HepG2 (cell line): ENCODE measurements around the gene NPPC. TPM values are rescaled to one million over a fixed set of nuclear protein-coding genes. Genes with fewer than 3 reads are reported as not detected.

Source experiments
- ATAC-seq: fragments of 200-7000 bp; cut with Tn5 transposase; 3 replicates; pipeline ENCODE4 v1.9.1; 2020; ENCODE audit warnings: mild to moderate bottlenecking, moderate library complexity
- BruUV-seq: library from RNA; stranded (reverse); fragments of 400-500 nt; replicated peaks from 2 replicates; lab custom pipeline; 2021; lab: Mats Ljungman, UMichigan
- CTCF ChIA-PET: fragments of 300-600 bp; formaldehyde crosslinking; extraction: SDS; loops from one replicate; lab custom pipeline; 2021; ENCODE audit warnings: low total read pairs, inconsistent platforms, low intra/inter-chr PET ratio; lab: Yijun Ruan, JAX
- POLR2A ChIA-PET: fragments of 350-600 bp; sonication (Branson Sonifier 250); formaldehyde crosslinking; loops from one replicate; lab custom pipeline; 2020; ENCODE audit warnings: antibody characterized with exemption, inconsistent platforms; lab: Yijun Ruan, JAX
- DNase-seq: peaks from one replicate; pipeline ENCODE4 v3.0.0-alpha.2; 2015; ENCODE audit warnings: low spot score
- FAIRE-seq: peaks from 3 replicates; lab custom pipeline; 2011; peaks lifted over from hg19 to GRCh38; lab: Jason Lieb, UNC
- H2AFZ ChIP-seq: one replicate; pipeline ENCODE4 v1.6.1; 2011; ENCODE audit warnings: low read length, inconsistent platforms
- H3K27ac ChIP-seq: fragments of 300-600 bp; 3 replicates; pipeline ENCODE4 v1.8.0; 2011; ENCODE audit warnings: mixed run types, mild to moderate bottlenecking, mixed read lengths, low read length, inconsistent platforms; ENCODE audit not compliant: insufficient read depth; ENCODE audit errors: extremely low read length
- H3K27me3 ChIP-seq, 2 experiments: fragments of 200-600 bp in 1 of 2; 2 replicates in 1 of 2; 3 replicates in 1 of 2; pipeline versions ENCODE4 v1.6.0 to v1.8.0; 2011; ENCODE audit warnings: low read length in 2 of 2, mild to moderate bottlenecking in 2 of 2, moderate library complexity in 2 of 2, inconsistent platforms in 1 of 2; ENCODE audit not compliant: insufficient read depth in 2 of 2, control insufficient read depth in 1 of 2
- H3K36me3 ChIP-seq, 2 experiments: fragments of 200-600 bp in 1 of 2; replicated peaks in 1 of 2; 2 replicates in 1 of 2; 3 replicates in 1 of 2; pipeline versions ENCODE4 v1.5.1 to v1.8.0; 2011; ENCODE audit warnings: low read length in 2 of 2, inconsistent platforms in 1 of 2; ENCODE audit not compliant: insufficient read depth in 2 of 2, control insufficient read depth in 1 of 2
- H3K4me1 ChIP-seq: 2 replicates; pipeline ENCODE4 v1.5.1; 2012; ENCODE audit warnings: low read length, inconsistent platforms; ENCODE audit not compliant: insufficient read depth
- H3K4me2 ChIP-seq: 2 replicates; pipeline ENCODE4 v1.6.0; 2011; ENCODE audit warnings: low read depth, low read length, inconsistent platforms
- H3K4me3 ChIP-seq, 3 experiments: fragments of 200-600 bp in 1 of 3; sonication (generic), shearing (Covaris generic) in 1 of 3; replicated peaks in 1 of 3; 2 replicates each; pipeline ENCODE4 v1.5.1; 2011 to 2016; ENCODE audit warnings: low read length in 3 of 3, inconsistent platforms in 2 of 3, low read depth in 2 of 3, mild to moderate bottlenecking in 2 of 3, control low read depth in 1 of 3, mixed read lengths in 1 of 3; ENCODE audit not compliant: insufficient read depth in 1 of 3
- H3K79me2 ChIP-seq: one replicate; pipeline ENCODE4 v1.6.1; 2011; ENCODE audit warnings: low read length, inconsistent platforms; ENCODE audit not compliant: insufficient read depth
- H3K9ac ChIP-seq: 2 replicates; pipeline ENCODE4 v1.6.0; 2011; ENCODE audit warnings: mild to moderate bottlenecking, low read depth, low read length, inconsistent platforms; ENCODE audit not compliant: insufficient read depth
- H3K9me3 ChIP-seq: 2 replicates; pipeline ENCODE4 v1.5.1; 2012; ENCODE audit warnings: mild to moderate bottlenecking, low read length
- H4K20me1 ChIP-seq: 2 replicates; pipeline ENCODE4 v1.6.0; 2011; ENCODE audit warnings: inconsistent platforms, mild to moderate bottlenecking, low read length, moderate library complexity; ENCODE audit not compliant: insufficient read depth
- ARNT ChIP-seq: fragments of 450-650 bp; IDR thresholded peaks from 2 replicates; pipeline ENCODE4 v1.6.1; 2017
- FOXM1 ChIP-seq: sonication (generic); formaldehyde crosslinking; IDR thresholded peaks from 2 replicates; pipeline ENCODE4 v1.5.0; 2020; ENCODE audit warnings: missing genetic modification reagents
- TMF1 ChIP-seq: sonication (generic); formaldehyde crosslinking; IDR thresholded peaks from 2 replicates; pipeline ENCODE4 v1.8.1; 2022; ENCODE audit warnings: low read depth, missing genetic modification reagents
- ZBTB3 ChIP-seq: sonication (generic); formaldehyde crosslinking; IDR thresholded peaks from 2 replicates; pipeline ENCODE4 v1.4.0; 2020; ENCODE audit warnings: low read depth, mild to moderate bottlenecking, moderate library complexity, missing genetic modification reagents, borderline replicate concordance
- ZFP90 ChIP-seq: sonication (generic); formaldehyde crosslinking; IDR thresholded peaks from 2 replicates; pipeline ENCODE4 v1.8.0; 2022; ENCODE audit warnings: missing genetic modification reagents, mild to moderate bottlenecking, inconsistent platforms, borderline replicate concordance
- ZFP91 ChIP-seq: sonication (generic); formaldehyde crosslinking; IDR thresholded peaks from 2 replicates; pipeline ENCODE4 v1.9.0; 2022; ENCODE audit warnings: missing genetic modification reagents, mild to moderate bottlenecking, borderline replicate concordance
- ZNF619 ChIP-seq: sonication (generic); formaldehyde crosslinking; IDR thresholded peaks from 2 replicates; pipeline ENCODE4 v1.4.0; 2020; ENCODE audit warnings: mild to moderate bottlenecking, missing genetic modification reagents
- WGBS: methylation state at CpG from one replicate; pipeline ENCODE4 v1.1.6; 2017; ENCODE audit warnings: low lambda C conversion rate; 5-methylcytosine and 5-hydroxymethylcytosine counted together
- in situ Hi-C: cut with HindIII; loops from 2 replicates; pipeline ENCODE4 v1.10.0; 2017; ENCODE audit warnings: low pct_unique_long_range_greater_than_20kb; ENCODE audit not compliant: extremely low pct_ligation_motif_present
- intact Hi-C: fragments of 100-400 bp; cut with micrococcal nuclease; formaldehyde crosslinking; loops from one replicate; pipeline ENCODE4 v1.10.0; 2022; ENCODE audit not compliant: unreplicated experiment
- polyA plus RNA-seq, 8 experiments: library from polyadenylated mRNA; depleted of rRNA in 3 of 8; stranded (reverse) in 7 of 8; unstranded in 1 of 8; fragments of >200 nt; fragmentation: Illumina TruSeq in 4 of 8; extraction: Trizol in 4 of 8; gene quantifications; 2 replicates each; pipeline versions ENCODE4 v1.2.1 to v1.2.3, GENCODE V29; 2011 to 2016; ENCODE audit warnings: low read depth in 4 of 8, missing spikeins in 1 of 8, mixed read lengths in 1 of 8; ENCODE audit not compliant: insufficient read depth in 1 of 8
- total RNA-seq, 5 experiments: library from RNA; depleted of rRNA; stranded (reverse); fragments of >200 nt; fragmentation: Illumina TruSeq; extraction: Trizol; gene quantifications; 2 replicates each; pipeline ENCODE4 v1.2.3, GENCODE V29; 2016; ENCODE audit warnings: low read depth in 1 of 5

Gene NPPC
- total and polyA plus RNA-seq, 2 of the 13 experiments (the other 11 are each of a cell fraction or from before 2014, with no cell fraction given) = 0.11 TPM; not detected in 1

GRCh38 chr2:231887756-231888155 is 38.4 kb downstream of the NPPC start:
- Histone ChIP-seq H3K4me3 (no peak overlapping the region), H3K27ac (no peak overlapping the region), H3K27me3 (peaks cover 4 to 37% of the 10 kb centered on the region in 2 experiments; a peak in 4 of 5 replicates), H3K9me3 (peaks cover 5% of the 10 kb centered on the region), H4K20me1 (no peaks in the 10 kb centered on the region), H3K9ac (no peak overlapping the region), H3K4me1 (peaks cover 8% of the 10 kb centered on the region; the same call in 1 of the 2 replicates), H3K36me3 (no peaks in the 10 kb centered on the region), H3K79me2 (no peaks in the 10 kb centered on the region), H2AFZ (no peak overlapping the region), H3K4me2 (no peak overlapping the region)
- in situ Hi-C loops (no loop called here), intact Hi-C loops (no loop called here)
- TF ChIP-seq ZNF619 = no peak
- no peak for TF ChIP-seq FOXM1 (CRISPR knock-in tag)
- no peak for TF ChIP-seq ZFP90 (CRISPR knock-in tag)
- TF ChIP-seq TMF1 (CRISPR knock-in tag) = no peak
- TF ChIP-seq ZFP91 (CRISPR knock-in tag) = no peak
- no peak for TF ChIP-seq ARNT
- no peak for TF ChIP-seq ZBTB3 (CRISPR knock-in tag)
- ChIA-PET POLR2A (no interaction called here), CTCF (no interaction called here)
- 11% methylated on average over 6 of the region's 6 CpGs for WGBS
- ATAC-seq = no peak
- BruUV-seq = no TSS peak
- FAIRE-seq = no peak
- no peak for DNase-seq
